NCI-H748 (cell line): Measurements from ENCODE around the gene IL15RA.
"Not testable (repeated sequence)": the region's sequence is repeated elsewhere in the genome, so short reads cannot be mapped to it uniquely, and the experiment has no call there.

Source experiments
- DNase-seq: peaks from one replicate; lab custom pipeline; 2025; ENCODE audit not compliant: unreplicated experiment; lab: John Stamatoyannopoulos, UW

The IL15RA gene

DNA sequence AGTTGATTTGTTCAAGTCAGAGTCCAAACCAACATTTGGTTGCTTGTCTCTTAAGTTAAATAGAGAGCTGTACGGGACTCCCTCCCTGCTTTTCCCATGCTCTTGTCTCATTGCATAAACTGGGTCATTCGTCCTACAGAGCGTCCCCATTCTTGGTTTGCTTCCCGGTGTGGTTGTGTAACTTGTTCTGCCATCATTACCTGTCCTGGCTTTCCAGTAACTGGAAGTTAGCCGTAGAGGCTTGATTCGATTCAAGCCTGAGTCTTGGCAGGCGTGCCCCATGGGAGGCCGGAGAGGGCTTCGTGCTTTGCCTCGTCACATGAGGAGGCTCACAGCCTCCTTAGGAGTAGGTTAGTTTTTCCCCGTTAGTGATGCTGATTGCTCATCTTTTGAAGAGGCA lies 47.1 kb downstream of the IL15RA start:
- DNase-seq, result no peak

DNA sequence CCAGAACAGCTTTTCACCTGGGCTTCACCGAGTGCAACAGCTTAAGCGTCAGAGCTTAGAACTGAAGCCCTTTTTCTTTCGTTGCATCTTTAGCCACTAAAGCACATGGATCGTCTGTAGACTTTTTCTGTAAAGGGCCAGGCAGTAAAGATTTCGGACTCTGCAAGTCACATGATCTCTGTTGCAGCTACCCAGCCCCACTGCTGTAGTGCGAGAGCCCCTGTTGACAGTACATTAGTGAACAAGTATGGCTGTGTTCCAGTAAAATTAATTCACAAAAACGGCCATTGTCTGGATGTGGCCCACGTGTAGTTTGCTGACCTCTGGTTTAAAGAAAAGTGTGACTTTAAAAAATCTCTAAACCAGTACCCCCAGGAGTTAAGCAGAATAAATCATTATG lies 47.9 kb downstream of the IL15RA start:
- no peak for DNase-seq

DNA sequence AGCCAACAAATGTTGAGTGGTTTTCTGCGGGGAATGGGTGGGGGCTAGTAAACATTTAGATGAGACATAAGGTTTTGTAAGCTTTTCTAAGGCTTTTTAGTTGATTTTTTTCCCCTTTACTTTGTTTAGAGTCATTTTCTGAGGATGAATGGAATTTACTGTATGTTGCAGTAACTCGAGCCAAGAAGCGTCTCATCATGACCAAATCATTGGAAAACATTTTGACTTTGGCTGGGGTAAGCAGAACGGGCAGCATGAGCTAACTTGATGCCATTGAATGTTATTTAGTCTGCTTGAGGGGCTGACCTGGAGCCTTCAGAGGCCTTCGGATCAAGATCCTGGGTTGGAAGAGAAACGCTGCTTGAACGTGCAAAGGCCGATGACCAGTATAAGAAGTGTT lies 50.0 kb downstream of the IL15RA start:
- DNase-seq, result no peak

DNA sequence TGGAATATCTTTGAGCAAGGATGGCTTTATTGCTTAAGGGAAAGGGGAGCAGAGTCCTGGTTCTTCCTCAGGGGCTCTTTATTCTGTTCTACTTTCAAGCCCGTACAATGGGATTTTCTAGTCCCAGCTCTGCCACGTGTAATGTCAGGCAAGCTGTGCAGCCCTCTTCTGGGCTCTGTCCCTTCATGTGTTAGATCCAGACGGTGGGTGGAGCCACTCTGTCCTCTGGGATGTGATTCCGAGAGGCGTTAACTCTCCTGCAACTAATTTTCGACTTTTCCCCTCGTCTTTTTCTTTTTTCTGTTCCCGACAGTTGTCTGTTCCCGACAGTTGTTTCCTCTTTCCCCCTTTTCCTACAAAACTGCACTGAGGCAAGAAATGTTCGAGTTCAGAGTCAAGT lies 52.5 kb downstream of the IL15RA start:
- no peak for DNase-seq

DNA sequence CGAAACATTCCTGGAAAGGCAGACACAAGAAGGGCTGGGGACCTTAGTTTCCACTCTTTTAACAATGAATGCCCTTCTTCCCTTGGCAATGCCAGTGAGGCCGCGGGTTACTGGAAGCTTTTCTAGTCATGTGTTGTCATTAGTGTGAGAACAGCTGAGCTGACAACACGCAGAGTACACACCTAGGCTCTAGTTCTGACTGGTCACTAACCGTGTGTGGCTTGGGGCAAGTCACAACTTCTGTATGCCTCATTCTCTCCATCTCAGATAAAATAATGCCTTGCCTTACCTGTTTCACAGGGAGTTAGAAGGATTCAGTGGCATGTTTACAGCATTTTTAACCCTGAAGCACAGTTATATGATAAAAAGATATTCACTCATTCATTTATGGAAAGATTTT lies 55.6 kb downstream of the IL15RA start:
- no peak for DNase-seq

DNA sequence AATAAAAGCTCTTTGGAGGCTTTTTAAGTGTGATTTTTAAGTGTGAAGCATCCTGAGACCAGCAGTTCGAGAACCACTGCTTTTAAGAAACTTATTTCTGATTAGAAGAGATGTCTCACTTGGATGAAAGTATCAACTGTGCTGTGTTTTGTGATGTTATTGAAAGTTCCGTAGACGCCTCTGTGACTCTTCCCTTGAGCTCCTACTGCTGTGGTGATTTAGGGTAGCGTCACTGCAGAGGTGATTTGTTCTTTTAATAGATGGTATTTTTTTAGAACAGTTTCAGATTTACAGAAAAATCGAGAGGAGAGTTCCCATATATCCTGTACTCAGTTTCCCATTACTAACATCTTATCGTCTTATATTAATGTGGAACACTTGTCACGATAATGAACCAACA lies 57.8 kb downstream of the IL15RA start:
- no peak for DNase-seq

DNA sequence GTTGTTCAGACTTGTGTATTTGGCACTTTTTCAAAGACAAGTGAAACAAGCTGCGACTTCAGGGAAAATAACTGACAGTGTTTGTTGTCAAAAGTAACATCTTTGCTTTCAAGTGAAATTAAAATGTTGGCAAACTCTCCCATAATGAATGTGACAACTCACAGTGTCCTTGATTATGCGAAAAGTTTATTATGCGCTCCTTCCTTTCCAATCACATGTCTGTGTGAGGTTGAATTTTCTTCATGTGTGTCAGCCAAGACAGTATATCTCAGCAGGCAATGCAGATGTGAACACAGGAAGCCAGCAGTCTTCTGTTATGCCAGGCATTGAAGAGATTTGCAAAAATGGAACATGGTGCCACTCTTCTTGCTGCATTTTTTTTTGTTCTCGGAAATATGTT lies 58.6 kb downstream of the IL15RA start:
- no peak for DNase-seq

DNA sequence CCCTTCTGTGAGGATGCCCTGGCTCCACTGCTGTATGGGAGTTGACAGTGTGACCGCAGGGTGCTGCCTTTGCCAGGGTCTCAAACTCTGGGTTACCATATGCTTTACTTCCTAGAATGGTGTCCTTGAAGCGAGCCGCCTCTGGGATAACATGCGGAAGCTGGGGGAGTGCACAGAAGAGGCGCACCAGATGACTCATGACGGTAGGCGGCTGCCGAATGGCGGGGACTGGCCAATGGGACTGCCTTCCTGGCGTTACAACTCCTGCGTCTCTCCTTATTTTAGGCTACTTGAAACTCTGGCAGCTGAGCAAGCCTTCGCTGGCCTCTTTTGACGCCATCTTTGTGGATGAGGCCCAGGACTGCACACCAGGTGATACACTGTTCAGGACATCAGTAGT lies 60.0 kb downstream of the IL15RA start:
- DNase-seq, result no peak

DNA sequence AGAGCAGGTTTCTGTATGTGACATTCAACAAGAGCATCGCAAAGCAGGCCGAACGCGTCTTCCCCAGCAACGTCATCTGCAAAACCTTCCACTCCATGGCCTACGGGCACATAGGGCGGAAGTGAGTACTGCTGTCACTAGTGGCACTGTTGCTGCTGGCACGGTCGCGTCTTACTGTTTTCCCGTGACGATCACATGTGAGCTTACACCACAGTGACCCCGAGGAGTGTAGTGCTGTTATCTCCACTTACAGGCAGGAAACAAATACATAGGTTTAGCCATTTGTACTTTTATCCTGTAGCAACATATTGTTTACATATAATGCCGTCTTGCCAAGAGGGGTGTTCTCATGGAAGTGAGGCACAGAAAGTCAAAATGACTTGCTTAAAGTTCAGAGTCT lies 61.9 kb downstream of the IL15RA start:
- DNase-seq, result no peak

DNA sequence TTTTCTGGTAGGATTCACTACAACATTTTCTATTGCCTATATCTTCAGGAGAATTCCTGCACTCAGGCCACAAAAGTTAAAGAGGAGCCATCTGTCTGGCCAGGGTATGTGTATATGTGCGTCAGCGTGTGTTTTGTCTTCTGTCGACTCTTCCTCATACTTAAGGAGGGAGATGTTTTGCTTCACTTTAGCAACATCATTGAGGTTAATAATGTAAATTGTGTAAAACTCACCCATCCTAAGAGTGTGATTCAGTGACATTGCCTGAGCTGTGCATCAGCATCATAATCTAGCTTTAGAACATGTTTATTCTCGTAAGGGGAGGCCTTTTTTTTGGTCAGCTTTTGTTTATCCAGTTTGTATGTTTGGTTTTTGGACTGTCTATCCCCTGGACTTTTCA lies 63.6 kb downstream of the IL15RA start:
- no peak for DNase-seq

DNA sequence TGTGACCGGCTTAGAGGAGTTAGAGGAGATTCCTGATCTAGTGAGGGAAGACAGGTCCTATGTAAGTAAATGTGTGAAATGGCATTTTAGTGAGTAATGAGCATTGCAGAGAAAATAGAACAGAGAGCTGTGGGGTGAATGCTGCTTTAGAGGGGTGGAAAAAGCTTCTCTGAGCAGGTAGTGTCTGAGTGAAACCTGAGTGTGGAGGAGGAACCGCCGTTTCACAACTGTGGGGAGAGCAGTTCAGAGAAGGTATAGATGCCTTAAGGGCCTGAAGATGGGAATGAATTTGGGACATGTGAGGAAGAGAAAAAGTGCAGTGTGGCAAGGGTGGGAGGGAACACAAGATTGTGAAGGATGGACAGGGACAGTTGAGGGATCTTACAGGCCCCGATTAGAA lies 65.7 kb downstream of the IL15RA start:
- no peak for DNase-seq

DNA sequence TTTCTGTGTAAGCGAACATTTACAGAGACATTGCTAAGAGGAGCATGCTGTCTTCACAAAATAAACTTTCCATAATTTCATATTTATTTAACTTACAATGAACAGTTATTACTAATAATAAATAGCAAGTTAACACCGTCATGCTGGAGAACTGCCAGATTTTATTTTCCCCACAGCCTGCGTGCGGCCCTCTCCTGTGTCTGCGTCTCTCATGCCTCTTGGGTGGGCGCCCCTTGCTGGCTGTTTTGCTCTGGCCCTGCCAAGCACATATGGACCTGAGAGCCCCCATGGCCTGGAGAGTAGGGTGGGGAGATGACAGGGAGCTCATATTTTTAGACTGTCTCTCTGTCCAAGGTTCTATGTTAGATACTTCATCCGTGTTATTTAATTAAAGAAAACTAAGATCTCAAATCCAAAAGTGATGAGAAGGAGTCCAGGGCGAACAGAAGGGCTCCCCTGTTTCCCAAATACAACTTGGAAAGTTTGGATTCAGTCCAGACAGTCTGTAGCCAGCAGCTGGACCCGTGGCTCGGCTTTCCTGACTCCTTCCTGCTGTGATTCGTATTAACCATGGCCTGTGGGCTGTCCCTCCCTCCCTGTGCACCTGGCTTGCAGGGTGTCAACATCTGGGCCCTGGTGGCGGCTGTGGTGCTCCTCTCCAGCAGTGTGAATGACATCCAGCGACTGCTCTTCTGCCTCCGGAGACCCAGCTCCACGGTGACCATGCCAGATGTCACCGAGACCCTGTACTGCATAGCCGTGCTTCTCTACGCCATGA lies 66.8 kb downstream of the IL15RA start:
- DNase-seq, result no peak

DNA sequence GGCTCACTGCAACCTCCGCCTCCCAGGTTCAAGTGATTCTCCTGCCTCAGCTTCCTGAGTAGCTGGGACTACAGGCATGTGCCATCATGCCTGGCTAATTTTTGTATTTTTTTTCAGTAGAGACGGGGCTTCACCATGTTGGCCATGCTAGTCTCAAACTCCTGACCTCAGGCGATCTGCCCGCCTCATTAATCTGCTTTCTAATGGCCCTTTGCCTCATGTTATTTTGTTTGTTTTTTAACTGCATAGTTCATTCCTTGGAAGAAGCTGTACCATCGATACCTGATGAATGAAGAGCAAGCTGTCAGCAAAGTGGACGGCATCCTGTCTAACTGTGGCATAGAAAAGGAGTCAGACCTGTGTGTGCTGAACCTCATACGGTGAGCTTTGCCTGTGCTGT lies 68.7 kb downstream of the IL15RA start:
- not testable (repeated sequence) for DNase-seq

DNA sequence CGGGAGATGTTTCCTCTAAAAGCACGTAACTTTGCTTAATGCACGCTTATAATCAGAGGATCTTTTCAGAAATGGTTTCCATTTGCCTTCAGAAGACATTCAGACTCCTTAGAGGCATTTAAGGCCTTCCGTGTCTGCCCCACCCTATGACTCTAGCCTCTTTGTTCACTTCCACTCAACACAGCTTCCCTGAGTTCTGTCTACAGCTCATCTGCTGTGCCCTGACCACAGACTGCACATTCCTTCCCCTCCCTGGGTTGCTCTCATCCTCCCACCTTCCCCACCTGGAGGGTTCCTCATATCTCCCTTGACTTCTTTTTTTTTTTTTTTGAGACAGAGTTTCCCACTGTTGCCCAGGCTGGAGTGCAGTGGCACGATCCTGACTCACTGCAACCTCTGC lies 70.7 kb downstream of the IL15RA start:
- DNase-seq, result no peak

DNA sequence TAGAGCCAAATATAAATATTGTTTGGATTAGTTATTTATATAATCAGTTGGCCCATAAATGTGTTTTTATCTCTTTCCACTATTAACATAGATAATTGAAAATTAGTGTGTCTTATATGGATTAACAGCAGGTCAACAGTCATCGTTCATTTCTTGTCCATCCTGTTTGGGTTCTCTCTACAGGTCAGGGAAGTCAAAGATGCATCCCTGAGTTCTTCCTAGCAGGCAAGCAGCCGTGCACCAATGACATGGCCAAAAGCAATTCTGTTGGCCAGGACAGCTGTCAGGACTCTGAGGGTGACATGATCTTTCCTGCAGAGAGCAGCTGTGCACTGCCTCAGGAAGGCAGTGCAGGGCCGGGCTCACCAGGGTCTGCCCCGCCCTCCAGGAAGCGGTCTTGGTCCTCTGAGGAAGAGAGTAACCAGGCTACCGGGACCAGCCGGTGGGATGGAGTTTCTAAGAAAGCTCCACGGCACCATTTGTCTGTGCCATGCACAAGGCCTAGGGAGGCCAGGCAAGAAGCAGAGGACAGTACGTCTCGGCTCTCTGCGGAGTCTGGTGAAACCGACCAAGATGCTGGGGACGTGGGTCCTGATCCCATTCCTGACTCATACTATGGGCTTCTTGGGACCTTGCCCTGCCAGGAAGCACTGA lies 71.4 kb downstream of the IL15RA start:
- DNase-seq, result no peak

DNA sequence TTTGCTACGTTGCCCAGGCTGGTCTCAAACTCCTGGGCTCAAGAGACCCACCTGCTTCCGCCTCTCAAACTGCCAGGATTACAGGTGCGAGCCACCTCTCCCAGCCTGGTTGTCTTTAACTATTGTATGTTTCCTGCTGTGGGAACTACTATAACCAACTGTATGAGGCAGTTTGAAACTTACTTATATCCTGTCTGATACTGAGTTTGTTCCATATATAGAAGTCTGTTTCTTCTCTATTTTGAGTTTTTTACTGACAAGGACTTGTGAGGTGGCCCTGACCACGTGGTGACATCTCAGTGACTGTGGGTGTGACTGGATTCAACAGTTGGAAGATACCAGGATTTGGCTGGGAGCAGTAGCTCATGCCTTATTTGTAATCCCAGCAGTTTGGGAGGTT lies 73.1 kb downstream of the IL15RA start:
- no peak for DNase-seq

DNA sequence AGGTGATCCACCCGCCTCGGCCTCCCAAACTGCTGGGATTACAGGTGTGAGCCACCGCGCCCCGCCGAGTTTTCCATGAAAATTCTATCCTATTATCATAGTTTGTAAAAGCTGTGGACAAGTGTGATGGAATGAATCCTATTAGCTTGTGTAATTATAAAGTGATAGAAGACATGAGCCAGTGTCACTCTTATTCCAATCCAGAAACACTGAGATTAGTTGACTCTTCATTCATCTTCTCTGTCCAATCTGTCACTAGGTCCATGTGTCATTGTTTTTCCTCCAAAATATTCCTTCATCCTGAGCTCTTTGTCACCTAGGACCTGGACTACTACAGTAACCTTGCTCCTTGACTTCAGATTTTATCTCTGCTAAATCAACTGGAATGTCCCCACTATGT lies 73.8 kb downstream of the IL15RA start:
- DNase-seq, result no peak

DNA sequence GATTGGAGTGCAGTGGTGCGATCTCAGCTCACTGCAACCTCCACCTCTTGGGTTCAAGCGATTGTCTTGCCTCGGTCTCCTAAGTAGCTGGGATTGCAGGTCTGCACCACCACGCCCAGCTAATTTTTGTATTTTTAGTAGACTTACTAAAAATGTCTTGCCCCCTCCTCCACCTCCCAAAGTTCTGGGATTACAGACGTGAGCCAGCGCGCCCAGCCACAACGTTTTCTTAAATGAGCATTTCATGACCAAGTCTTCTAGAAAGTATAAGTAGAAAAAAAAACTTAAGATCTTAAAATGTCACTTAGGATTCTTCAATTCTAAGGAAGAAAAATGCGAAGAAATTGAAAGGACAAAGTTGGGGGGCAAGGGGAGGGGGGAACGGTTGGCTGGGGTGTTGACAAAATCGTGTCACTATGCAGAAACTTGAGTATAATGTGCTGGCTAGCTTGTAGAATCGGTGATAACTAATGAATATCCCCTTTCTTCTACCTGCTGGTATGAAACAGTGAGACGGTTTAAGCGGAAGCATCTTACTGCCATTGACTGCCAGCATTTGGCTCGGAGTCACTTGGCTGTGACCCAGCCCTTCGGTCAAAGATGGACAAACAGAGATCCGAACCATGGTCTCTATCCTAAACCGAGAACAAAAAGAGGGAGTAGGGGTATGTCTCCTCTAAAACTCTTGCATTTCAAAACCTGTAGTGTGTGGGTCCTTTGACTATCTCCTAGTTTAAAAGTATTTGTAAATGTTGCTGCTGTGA lies 74.7 kb downstream of the IL15RA start:
- DNase-seq, result no peak
